SW480 (cell line): ENCODE measurements around the gene FCSK.
"Not testable (repeated sequence)": the region's sequence is repeated elsewhere in the genome, so short reads cannot be mapped to it uniquely, and the experiment has no call there.

ENCODE experiments used
- DNase-seq: peaks from one replicate; pipeline ENCODE4 v3.0.0-alpha.2; 2016; ENCODE audit warnings: low spot score

Gene FCSK

GRCh38 chr16:70432356-70432722, 22.1 kb upstream of the FCSK start:
- no peak for DNase-seq

GRCh38 chr16:70432723-70433457, 21.5 kb upstream of the FCSK start:
- no peak for DNase-seq

- no peak for DNase-seq
Measured at GRCh38 chr16:70433458-70434103, 20.8 kb upstream of the FCSK start.

GRCh38 chr16:70434484-70435260, 19.7 kb upstream of the FCSK start:
- DNase-seq, result no peak

- DNase-seq, result no peak
Measured at GRCh38 chr16:70437017-70437581, 17.3 kb upstream of the FCSK start.

GRCh38 chr16:70437582-70438557, 16.5 kb upstream of the FCSK start:
- no peak for DNase-seq

- no peak for DNase-seq
Measured at GRCh38 chr16:70438585-70438968, 15.8 kb upstream of the FCSK start.

GRCh38 chr16:70438969-70439862, 15.2 kb upstream of the FCSK start, which contains the start of gene ST3GAL2:
Gene ST3GAL2 (minus strand): TSS chr16:70439100. CDS start chr16:70398530, 40,570 bp downstream.
- peak; percentile 85 for DNase-seq

- no peak for DNase-seq
Measured at GRCh38 chr16:70440009-70440692, 14.2 kb upstream of the FCSK start.

- no peak for DNase-seq
Measured at GRCh38 chr16:70441406-70441990, 12.9 kb upstream of the FCSK start.

- DNase-seq, result no peak
Measured at GRCh38 chr16:70442344-70442743, 12.1 kb upstream of the FCSK start.

GRCh38 chr16:70444249-70445063, 9.9 kb upstream of the FCSK start:
- no peak for DNase-seq

- no peak for DNase-seq
Measured at GRCh38 chr16:70448075-70448474, 6.3 kb upstream of the FCSK start.

GRCh38 chr16:70450142-70451003, 4.0 kb upstream of the FCSK start:
- DNase-seq, result not testable (repeated sequence)

- not testable (repeated sequence) for DNase-seq
Measured at GRCh38 chr16:70451004-70451340, 3.4 kb upstream of the FCSK start.

- DNase-seq, result no peak
Measured at GRCh38 chr16:70453117-70453891, 1.1 kb upstream of the FCSK start.

GRCh38 chr16:70453892-70454221, 538 bp upstream of the FCSK start:
- no peak for DNase-seq
